SK-N-SH (cell line): ENCODE results near the gene SRSF1. TPM values are rescaled to one million over a fixed set of nuclear protein-coding genes. Genes with fewer than 3 reads are reported as not detected.
A peak's percentile ranks its signal among the peaks of the same experiment; 100 is the strongest.

ENCODE experiments used
- CTCF ChIA-PET: fragments of 300-600, 350-600 bp; formaldehyde crosslinking; extraction: SDS; loops from one replicate; lab custom pipeline; 2021; lab: Yijun Ruan, JAX
- POLR2A ChIA-PET: fragments of 350-600 bp; sonication (Branson Sonifier 250); formaldehyde crosslinking; extraction: SDS; loops from one replicate; lab custom pipeline; 2020; ENCODE audit warnings: antibody characterized with exemption, inconsistent platforms; lab: Yijun Ruan, JAX
- DNase-seq: peaks from one replicate; pipeline ENCODE4 v3.0.0; 2012
- H2AFZ ChIP-seq: fragments of 200-600 bp; sonication (generic); 2 replicates; pipeline ENCODE4 v1.8.1; 2016; ENCODE audit warnings: antibody characterized with exemption, mild to moderate bottlenecking, low read depth
- H3F3A ChIP-seq: fragments of 200-600 bp; sonication (generic); replicated peaks from 2 replicates; pipeline ENCODE3; 2016; ENCODE audit warnings: antibody characterized with exemption, mild to moderate bottlenecking; ENCODE audit not compliant: insufficient read depth
- H3K27ac ChIP-seq, 2 experiments: fragments of 200-500 bp in 1 of 2; fragments of 200-600 bp in 1 of 2; sonication (Bioruptor generic) in 1 of 2; sonication (generic), shearing (Covaris generic) in 1 of 2; 2 replicates each; pipeline versions ENCODE4 v1.5.1 to v1.6.1; 2014 to 2016; ENCODE audit warnings: low read depth in 2 of 2, inconsistent platforms in 1 of 2, low read length in 1 of 2, mild to moderate bottlenecking in 1 of 2, mixed read lengths in 1 of 2
- H3K27me3 ChIP-seq: fragments of 200-600 bp; sonication (generic), shearing (Covaris generic); 2 replicates; pipeline ENCODE4 v1.6.1; 2016; ENCODE audit warnings: mixed run types; ENCODE audit not compliant: insufficient read depth
- H3K36me3 ChIP-seq, 2 experiments: fragments of 200-500 bp in 1 of 2; fragments of 200-600 bp in 1 of 2; sonication (Bioruptor generic) in 1 of 2; sonication (generic) in 1 of 2; replicated peaks in 1 of 2; 2 replicates each; pipeline versions ENCODE3 to v1.5.1; 2014 to 2016; ENCODE audit warnings: low read length in 1 of 2, mild to moderate bottlenecking in 1 of 2; ENCODE audit not compliant: insufficient read depth in 2 of 2, control insufficient read depth in 1 of 2
- H3K4me1 ChIP-seq, 2 experiments: fragments of 200-500 bp in 1 of 2; fragments of 200-600 bp in 1 of 2; sonication (Bioruptor generic) in 1 of 2; sonication (generic), shearing (Covaris generic) in 1 of 2; 2 replicates each; pipeline versions ENCODE4 v1.5.1 to v1.6.1; 2014 to 2016; ENCODE audit warnings: low read depth in 1 of 2, low read length in 1 of 2, mixed run types in 1 of 2; ENCODE audit not compliant: insufficient read depth in 2 of 2, control insufficient read depth in 1 of 2
- H3K4me2 ChIP-seq: fragments of 200-600 bp; sonication (generic), shearing (Covaris generic); 2 replicates; pipeline ENCODE4 v1.6.1; 2017; ENCODE audit warnings: mixed run types
- H3K4me3 ChIP-seq, 2 experiments: fragments of 200-500 bp in 1 of 2; fragments of 200-600 bp in 1 of 2; sonication (Bioruptor generic) in 1 of 2; sonication (generic), shearing (Covaris generic) in 1 of 2; 2 replicates each; pipeline versions ENCODE4 v1.5.1 to v1.8.1; 2014 to 2016; ENCODE audit warnings: low read depth in 2 of 2, inconsistent platforms in 1 of 2, low read length in 1 of 2, mild to moderate bottlenecking in 1 of 2, mixed read lengths in 1 of 2, moderate library complexity in 1 of 2
- H3K79me2 ChIP-seq: fragments of 200-600 bp; sonication (generic); 2 replicates; pipeline ENCODE4 v1.8.1; 2017; ENCODE audit warnings: mild to moderate bottlenecking; ENCODE audit not compliant: insufficient read depth
- H3K9ac ChIP-seq: fragments of 200-600 bp; sonication (generic); 2 replicates; pipeline ENCODE4 v1.6.1; 2017; ENCODE audit warnings: mixed run types
- H3K9me2 ChIP-seq: fragments of 200-600 bp; sonication (generic); 2 replicates; pipeline ENCODE4 v1.6.1; 2017; ENCODE audit warnings: mixed run types
- H3K9me3 ChIP-seq: fragments of 200-600 bp; sonication (generic); 2 replicates; pipeline ENCODE4 v1.6.1; 2017; ENCODE audit warnings: mixed run types, mild to moderate bottlenecking, moderate library complexity
- H4K20me1 ChIP-seq: fragments of 200-600 bp; sonication (generic); 2 replicates; pipeline ENCODE4 v1.6.1; 2017; ENCODE audit warnings: mild to moderate bottlenecking, mixed run types; ENCODE audit not compliant: insufficient read depth
- GABPA ChIP-seq: IDR thresholded peaks from 2 replicates; pipeline ENCODE4 v1.4.0; 2012; ENCODE audit warnings: low read depth, mild to moderate bottlenecking
- JUND ChIP-seq: IDR thresholded peaks from 2 replicates; pipeline ENCODE4 v1.4.0; 2012
- SIN3A ChIP-seq: IDR thresholded peaks from 2 replicates; pipeline ENCODE4 v1.6.1; 2012; ENCODE audit warnings: low read depth, mild to moderate bottlenecking, low read length, moderate library complexity, borderline replicate concordance
- WGBS: methylation state at CpG from one replicate; pipeline ENCODE4 v1.1.6; 2017; ENCODE audit warnings: low lambda C conversion rate; 5-methylcytosine and 5-hydroxymethylcytosine counted together
- polyA plus RNA-seq, 3 experiments: library from polyadenylated mRNA; depleted of rRNA; stranded (reverse); fragments of >200 nt; gene quantifications; 2 replicates each; pipeline ENCODE4 v1.2.3, GENCODE V29; 2012
- small RNA-seq, 7 experiments: library from RNA; depleted of rRNA; stranded (forward); fragments of <200 nt; gene quantifications; one replicate each; pipeline ENCODE3, GENCODE V24; 2012

The SRSF1 gene
- polyA plus RNA-seq, 1 of the 3 experiments (the other 2 are of a cell fraction) = 248 TPM

- POLR2A ChIA-PET = interaction anchor here (0.8 to 2.2 kb wide), 7 partner anchors 10 to 91 kb away, joined by 3 to 8 read pairs (median 4); partner anchors contain the start of gene VEZF1
- CTCF ChIA-PET = interaction anchor here (0.7 to 4.7 kb wide), 32 partner anchors 9 to 857 kb away, joined by 3 to 43 read pairs (median 6); no protein-coding TSS in a partner anchor
- H3K79me2 ChIP-seq = peaks cover 62% of the 10 kb centered on the region
Observed at GRCh38 chr17:57953705-57954396, 53.2 kb downstream of the SRSF1 start.

More at GRCh38 chr17:57953705-57954396, 53.2 kb downstream of the SRSF1 start:
- peak overlapping the region; percentile 78 for H3K4me2 ChIP-seq
- peaks cover 36% of the 10 kb centered on the region for H3F3A ChIP-seq
- 84% methylated on average over 13 of the region's 13 CpGs for WGBS
- no peaks in the 10 kb centered on the region for H3K36me3 ChIP-seq
- H2AFZ ChIP-seq = 0 out of 2 replicates have a peak overlapping the region, but pooled peaks have one; percentile 0
- H3K4me1 ChIP-seq = peaks cover 30 to 55% of the 10 kb centered on the region in 2 experiments; a peak in 3 of 4 replicates
- H3K27me3 ChIP-seq = no peaks in the 10 kb centered on the region
- no peaks in the 10 kb centered on the region for H4K20me1 ChIP-seq
- peak overlapping the region; percentile 56 to 79 for H3K27ac ChIP-seq
- TF ChIP-seq GABPA (0 out of 2 replicates have a peak, but pooled peaks have one; percentile 2), SIN3A (no peak), JUND (no peak)
- no peaks in the 10 kb centered on the region for H3K9me2 ChIP-seq
- peak overlapping the region; percentile 96 for H3K9ac ChIP-seq
- H3K4me3 ChIP-seq = peak overlapping the region; percentile 67 to 79
- DNase-seq = no peak
- no peaks in the 10 kb centered on the region for H3K9me3 ChIP-seq

Small RNAs within 50 kb of the gene (small RNA-seq; reads per million reads assigned to genes)
- 0 reads per million in 7 experiments for gene AC015813.4

Other genes with a start within 250 kb of the SRSF1 start
- gene MRPS23, start 157.2 kb downstream of the SRSF1 start, polyA plus RNA-seq (2012; rRNA removed) = 105 and 108 TPM in 2 replicates
- 50.3 and 58.9 TPM in 2 replicates for gene CUEDC1, start 51.8 kb downstream of the SRSF1 start, polyA plus RNA-seq (2012; rRNA removed)
- 35.1 and 43.0 TPM in 2 replicates for gene VEZF1, start 19.0 kb downstream of the SRSF1 start, polyA plus RNA-seq (2012; rRNA removed)
- 27.0 and 27.4 TPM in 2 replicates for gene DYNLL2, start 76.2 kb upstream of the SRSF1 start, polyA plus RNA-seq (2012; rRNA removed)
- not detected in 2 replicates for gene OR4D1, start 141.1 kb upstream of the SRSF1 start, polyA plus RNA-seq (2012; rRNA removed)
- not detected in 2 replicates for gene OR4D2, start 159.7 kb upstream of the SRSF1 start, polyA plus RNA-seq (2012; rRNA removed)
- gene EPX, start 185.5 kb upstream of the SRSF1 start, polyA plus RNA-seq (2012; rRNA removed) = 0.02 TPM in 1 of 2 replicates, not detected in the other
- gene MKS1, start 212.0 kb upstream of the SRSF1 start, polyA plus RNA-seq (2012; rRNA removed) = 28.5 and 32.8 TPM in 2 replicates
- gene LPO, start 231.3 kb upstream of the SRSF1 start, polyA plus RNA-seq (2012; rRNA removed) = 0.02 TPM in 1 of 2 replicates, not detected in the other